NCI-H226 (cell line): ENCODE data around the gene XCL1.
"Not testable (repeated sequence)": the region's sequence is repeated elsewhere in the genome, so short reads cannot be mapped to it uniquely, and the experiment has no call there.

Source experiments
- DNase-seq: peaks from one replicate; pipeline ENCODE4 v3.0.0-alpha.2; 2015

Gene XCL1

GRCh38 chr1:168568346-168568745 lies 8.1 kb upstream of the XCL1 start:
- no peak for DNase-seq

GRCh38 chr1:168570652-168571051 lies 5.8 kb upstream of the XCL1 start:
- DNase-seq: no peak

- DNase-seq: no peak
These were observed 3.8 kb upstream of the XCL1 start for GRCh38 chr1:168572633-168573032.

GRCh38 chr1:168574234-168574633 lies 2.2 kb upstream of the XCL1 start:
- peak; percentile 29 for DNase-seq

- not testable (repeated sequence) for DNase-seq
These were observed 2.3 kb downstream of the XCL1 start for GRCh38 chr1:168578531-168579185.

GRCh38 chr1:168580290-168580689 lies 3.9 kb downstream of the XCL1 start:
- not testable (repeated sequence) for DNase-seq

GRCh38 chr1:168580991-168581390 lies 4.6 kb downstream of the XCL1 start:
- DNase-seq: not testable (repeated sequence)

GRCh38 chr1:168581817-168582572 lies 5.6 kb downstream of the XCL1 start:
- DNase-seq: no peak

GRCh38 chr1:168582688-168583336 lies 6.4 kb downstream of the XCL1 start:
- DNase-seq: no peak

- DNase-seq: no peak
These were observed 7.2 kb downstream of the XCL1 start for GRCh38 chr1:168583571-168583970.

GRCh38 chr1:168585191-168585590 lies 8.8 kb downstream of the XCL1 start:
- peak; percentile 10 for DNase-seq

GRCh38 chr1:168585937-168586336 lies 9.5 kb downstream of the XCL1 start:
- no peak for DNase-seq

- no peak for DNase-seq
These were observed 12.8 kb downstream of the XCL1 start for GRCh38 chr1:168589167-168589566.

GRCh38 chr1:168591066-168591465 lies 14.7 kb downstream of the XCL1 start:
- no peak for DNase-seq

- no peak for DNase-seq
These were observed 15.3 kb downstream of the XCL1 start for GRCh38 chr1:168591641-168592250.

GRCh38 chr1:168595403-168595802 lies 19.0 kb downstream of the XCL1 start:
- not testable (repeated sequence) for DNase-seq

- no peak for DNase-seq
These were observed 21.7 kb downstream of the XCL1 start for GRCh38 chr1:168598125-168598524.

- no peak for DNase-seq
These were observed 22.5 kb downstream of the XCL1 start for GRCh38 chr1:168598892-168599291.

- no peak for DNase-seq
These were observed 23.2 kb downstream of the XCL1 start for GRCh38 chr1:168599641-168600040.

GRCh38 chr1:168601051-168601450 lies 24.6 kb downstream of the XCL1 start:
- no peak for DNase-seq

GRCh38 chr1:168603501-168604110 lies 27.2 kb downstream of the XCL1 start:
- DNase-seq: peak; percentile 55

- DNase-seq: no peak
These were observed 29.0 kb downstream of the XCL1 start for GRCh38 chr1:168605443-168605842.

- no peak for DNase-seq
These were observed 29.7 kb downstream of the XCL1 start for GRCh38 chr1:168606096-168606495.
